ENCODE measurements around the gene CHORDC1.

GRCh38 chr11:90235526-90235925 is 12.7 kb upstream of the CHORDC1 start:
- TF ChIP-seq CTCF (IDR thresholded peaks at IDR 0.05; ENCODE audit: insufficient read depth, low read length) (no peak), GABPA (IDR thresholded peaks at IDR 0.05; ENCODE audit: low read depth) (no peak)

Measured in HL-60 (cell line).